ENCODE data around the gene NDUFS5.
"Not testable (repeated sequence)": the region's sequence is repeated elsewhere in the genome, so short reads cannot be mapped to it uniquely, and the experiment has no call there.

The NDUFS5 gene

GRCh38 chr1:39065542-39065941, 39.4 kb downstream of the NDUFS5 start:
- H3K4me3 Mint-ChIP-seq: no peak overlapping the region
- H3K27ac Mint-ChIP-seq: no peak overlapping the region
- H3K27me3 Mint-ChIP-seq: no peaks in the 10 kb centered on the region
- peaks cover 3% of the 10 kb centered on the region for H3K36me3 Mint-ChIP-seq (ENCODE audit: low read depth)
- DNase-seq: no peak
- H3K9me3 Mint-ChIP-seq: peaks cover 2% of the 10 kb centered on the region
- H3K4me1 Mint-ChIP-seq (ENCODE audit: low read depth): no peaks in the 10 kb centered on the region

- DNase-seq; H3K27ac Mint-ChIP-seq; H3K36me3 Mint-ChIP-seq (ENCODE audit: low read depth); H3K4me3 Mint-ChIP-seq; H3K9me3 Mint-ChIP-seq; H3K4me1 Mint-ChIP-seq (ENCODE audit: low read depth); H3K27me3 Mint-ChIP-seq: not testable (repeated sequence)
Observed at GRCh38 chr1:39068227-39068626, 42.1 kb downstream of the NDUFS5 start.

DNA sequence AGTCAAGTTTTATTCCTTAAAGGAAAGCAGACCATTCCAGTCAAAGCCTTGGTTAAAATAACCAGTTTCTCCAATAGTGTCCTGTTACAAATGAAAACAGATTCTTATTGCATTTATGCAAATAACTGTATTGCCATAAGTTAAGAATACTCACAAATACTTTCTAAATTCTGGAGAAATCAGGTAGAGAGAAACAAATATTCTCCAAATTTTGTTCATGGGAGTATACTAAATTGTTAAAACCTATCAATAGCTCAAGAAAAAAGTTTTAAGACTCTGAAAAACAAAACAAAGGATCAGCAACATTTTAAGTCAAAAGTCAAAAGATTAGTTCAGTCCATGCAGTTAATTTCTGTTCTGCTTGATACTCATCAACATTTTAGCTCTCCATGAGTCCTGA, 45.4 kb downstream of the NDUFS5 start:
- H3K4me1 Mint-ChIP-seq (ENCODE audit: low read depth); H3K36me3 Mint-ChIP-seq (ENCODE audit: low read depth); DNase-seq; H3K27ac Mint-ChIP-seq; H3K9me3 Mint-ChIP-seq; H3K27me3 Mint-ChIP-seq; H3K4me3 Mint-ChIP-seq: not testable (repeated sequence)

GRCh38 chr1:39076127-39076798, 50.1 kb downstream of the NDUFS5 start:
- DNase-seq: no peak
- no peak overlapping the region for H3K4me3 Mint-ChIP-seq
- H3K27ac Mint-ChIP-seq: no peak overlapping the region
- peaks cover 4% of the 10 kb centered on the region for H3K4me1 Mint-ChIP-seq (ENCODE audit: low read depth)
- H3K36me3 Mint-ChIP-seq (ENCODE audit: low read depth): no peaks in the 10 kb centered on the region
- H3K27me3 Mint-ChIP-seq: peaks cover 14% of the 10 kb centered on the region
- no peaks in the 10 kb centered on the region for H3K9me3 Mint-ChIP-seq

DNA sequence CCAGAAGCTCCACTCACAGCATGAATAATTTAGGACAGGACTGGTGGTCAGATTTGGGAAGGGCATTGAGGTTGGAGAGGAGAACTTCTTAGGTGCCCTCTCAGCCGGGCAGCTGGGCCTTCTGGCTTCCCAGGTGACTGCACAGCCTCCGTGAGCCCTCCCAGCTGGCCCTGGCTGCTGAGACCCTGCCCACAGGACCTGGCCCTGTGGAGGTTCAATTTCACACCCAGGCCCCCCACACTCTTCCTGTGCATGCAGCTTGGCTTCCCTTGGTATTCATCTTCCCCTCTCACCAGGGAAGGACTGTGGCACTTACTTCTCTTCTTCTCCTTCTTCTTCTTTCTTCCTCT, 50.6 kb downstream of the NDUFS5 start:
- peaks cover 14% of the 10 kb centered on the region for H3K27me3 Mint-ChIP-seq
- no peak overlapping the region for H3K4me3 Mint-ChIP-seq
- H3K36me3 Mint-ChIP-seq (ENCODE audit: low read depth): no peaks in the 10 kb centered on the region
- no peaks in the 10 kb centered on the region for H3K9me3 Mint-ChIP-seq
- DNase-seq: no peak
- peaks cover 4% of the 10 kb centered on the region for H3K4me1 Mint-ChIP-seq (ENCODE audit: low read depth)
- H3K27ac Mint-ChIP-seq: no peak overlapping the region

DNA sequence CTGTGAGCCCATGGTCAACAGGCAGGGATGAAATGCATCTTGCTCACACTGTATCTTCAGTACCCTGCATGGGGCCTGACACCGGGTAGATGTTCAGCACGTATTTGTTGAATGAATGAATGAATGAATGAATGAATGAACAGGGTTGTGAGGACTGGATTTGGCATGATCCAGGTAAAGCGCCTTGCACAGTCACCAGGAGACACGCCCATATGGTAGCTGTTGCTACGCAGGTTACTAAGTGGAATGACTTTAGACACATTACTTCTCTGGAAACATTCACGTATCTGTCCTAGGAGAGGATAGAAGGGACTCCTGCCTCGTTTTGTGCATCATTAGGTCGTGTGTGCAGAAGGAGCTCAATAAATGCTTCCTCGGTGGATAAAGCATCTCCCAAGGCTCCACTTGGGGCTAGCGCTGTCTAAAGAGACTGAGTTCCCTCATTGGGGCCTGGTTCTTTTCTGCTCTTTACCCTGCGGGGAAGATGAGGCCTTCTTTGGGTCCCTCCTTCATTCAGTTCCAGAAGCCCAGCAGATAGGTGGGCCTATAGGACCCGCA, 54.2 kb downstream of the NDUFS5 start:
- Mint-ChIP-seq H3K36me3 (ENCODE audit: low read depth) (no peaks in the 10 kb centered on the region), H3K4me3 (peak overlapping the region; percentile 66), H3K4me1 (ENCODE audit: low read depth) (peaks cover 8% of the 10 kb centered on the region), H3K27ac (no peak overlapping the region), H3K27me3 (peaks cover 41% of the 10 kb centered on the region), H3K9me3 (no peaks in the 10 kb centered on the region)
- no peak for DNase-seq

DNA sequence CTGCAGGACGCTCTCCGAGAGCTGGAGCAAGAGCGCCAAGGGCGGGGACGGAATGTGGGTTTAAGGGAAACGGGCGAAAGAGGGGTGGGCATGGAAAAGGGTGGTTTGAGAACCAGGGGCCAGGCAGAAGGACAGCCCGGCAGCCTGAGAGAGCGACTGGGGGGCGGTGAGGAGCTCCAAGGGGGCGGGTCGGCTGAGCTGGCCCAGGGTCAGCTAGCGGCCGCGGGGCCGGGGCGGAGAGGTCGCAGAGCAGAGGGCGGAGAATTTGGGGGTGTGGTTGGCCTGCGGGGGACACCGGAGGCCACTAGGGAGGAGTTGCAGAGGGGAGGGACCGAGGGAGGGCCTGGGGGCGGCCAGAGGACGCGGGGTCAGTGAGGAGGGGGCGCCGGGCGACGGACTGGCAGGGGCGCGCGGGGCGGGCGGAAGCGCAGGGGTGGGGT, 54.7 kb downstream of the NDUFS5 start:
- Mint-ChIP-seq H3K27me3 (peaks cover 41% of the 10 kb centered on the region), H3K4me3 (peak overlapping the region; percentile 66), H3K9me3 (no peaks in the 10 kb centered on the region), H3K36me3 (ENCODE audit: low read depth) (no peaks in the 10 kb centered on the region), H3K27ac (no peak overlapping the region), H3K4me1 (ENCODE audit: low read depth) (peaks cover 8% of the 10 kb centered on the region)
- DNase-seq: no peak

GRCh38 chr1:39081271-39082009, 55.3 kb downstream of the NDUFS5 start:
- H3K36me3 Mint-ChIP-seq (ENCODE audit: low read depth): no peaks in the 10 kb centered on the region
- H3K9me3 Mint-ChIP-seq: no peaks in the 10 kb centered on the region
- H3K27me3 Mint-ChIP-seq: peaks cover 41% of the 10 kb centered on the region
- H3K4me1 Mint-ChIP-seq (ENCODE audit: low read depth): peaks cover 8% of the 10 kb centered on the region
- no peak overlapping the region for H3K27ac Mint-ChIP-seq
- DNase-seq: peak; percentile 53
- H3K4me3 Mint-ChIP-seq: no peak overlapping the region

GRCh38 chr1:39082010-39082799, 56.1 kb downstream of the NDUFS5 start:
- peaks cover 41% of the 10 kb centered on the region for H3K27me3 Mint-ChIP-seq
- no peaks in the 10 kb centered on the region for H3K9me3 Mint-ChIP-seq

GRCh38 chr1:39082811-39083576, 56.8 kb downstream of the NDUFS5 start:
- Mint-ChIP-seq H3K4me1 (ENCODE audit: low read depth) (peaks cover 11% of the 10 kb centered on the region), H3K36me3 (ENCODE audit: low read depth) (no peaks in the 10 kb centered on the region), H3K27ac (no peak overlapping the region), H3K9me3 (no peaks in the 10 kb centered on the region), H3K4me3 (peak overlapping the region; percentile 56), H3K27me3 (peaks cover 41% of the 10 kb centered on the region)
- DNase-seq: no peak

More at GRCh38 chr1:39082010-39082799, 56.1 kb downstream of the NDUFS5 start:
- Mint-ChIP-seq H3K4me1 (ENCODE audit: low read depth) (peaks cover 11% of the 10 kb centered on the region), H3K27ac (no peak overlapping the region), H3K36me3 (ENCODE audit: low read depth) (no peaks in the 10 kb centered on the region), H3K4me3 (peak overlapping the region; percentile 56)
- no peak for DNase-seq

- Mint-ChIP-seq H3K4me3 (no peak overlapping the region), H3K27ac (no peak overlapping the region), H3K9me3 (no peaks in the 10 kb centered on the region), H3K4me1 (ENCODE audit: low read depth) (peaks cover 11% of the 10 kb centered on the region), H3K27me3 (peaks cover 41% of the 10 kb centered on the region), H3K36me3 (ENCODE audit: low read depth) (no peaks in the 10 kb centered on the region)
- no peak for DNase-seq
Observed at GRCh38 chr1:39084191-39084590, 58.0 kb downstream of the NDUFS5 start.

All from activated T-cell treated with anti-CD3 and anti-CD28 coated beads, Interleukin-2, amount 50 U/mL, for 24 hours (primary cell).